ENCODE measurements around the gene GLB1L2.

GRCh38 chr11:134389464-134390180 is 57.8 kb downstream of the GLB1L2 start:
- TF ChIP-seq CTCF (IDR thresholded peaks at IDR 0.05) (no peak), POLR2A (IDR thresholded peaks at IDR 0.05) (no peak)

Data from testis (tissue), 2 donors.